OCI-LY3 (cell line): ENCODE results near the gene AUTS2.

Experiments used
- H2AFZ ChIP-seq: fragments of 200-600, 300-600 bp; shearing (Covaris generic); 2 replicates; pipeline ENCODE4 v1.6.0; 2014; ENCODE audit warnings: antibody characterized with exemption, low read depth, low read length
- H3K27ac ChIP-seq: fragments of 200-600, 300-600 bp; sonication (generic); 2 replicates; pipeline ENCODE4 v1.5.1; 2014; ENCODE audit warnings: mild to moderate bottlenecking, low read length, moderate library complexity, mixed read lengths
- H3K27me3 ChIP-seq: fragments of 200-600, 300-600 bp; sonication (generic); 2 replicates; pipeline ENCODE4 v1.6.1; 2014; ENCODE audit warnings: low read depth, low read length, mixed read lengths
- H3K36me3 ChIP-seq: fragments of 200-600, 300-600 bp; sonication (generic); replicated peaks from 2 replicates; pipeline ENCODE3; 2014; ENCODE audit warnings: low read depth, low read length, mixed read lengths
- H3K4me1 ChIP-seq: fragments of 300-600, 200-600 bp; sonication (generic); 2 replicates; pipeline ENCODE4 v1.6.1; 2014; ENCODE audit warnings: low read length, mixed read lengths
- H3K4me2 ChIP-seq: fragments of 200-600, 300-600 bp; sonication (generic); 2 replicates; pipeline ENCODE4 v1.6.1; 2014; ENCODE audit warnings: low read length, mixed read lengths
- H3K4me3 ChIP-seq: fragments of 300-600, 200-600 bp; sonication (generic); 2 replicates; pipeline ENCODE4 v1.5.1; 2014; ENCODE audit warnings: antibody characterized with exemption, mild to moderate bottlenecking, low read length, moderate library complexity
- H3K79me2 ChIP-seq: fragments of 300-600, 200-600 bp; shearing (Covaris generic); 2 replicates; pipeline ENCODE4 v1.6.1; 2014; ENCODE audit warnings: mild to moderate bottlenecking, low read length, mixed read lengths
- H3K9ac ChIP-seq: fragments of 300-600, 200-600 bp; shearing (Covaris generic); 2 replicates; pipeline ENCODE4 v1.6.0; 2014; ENCODE audit warnings: mild to moderate bottlenecking, low read length, moderate library complexity
- H3K9me3 ChIP-seq: fragments of 200-600, 300-600 bp; shearing (Covaris generic); 2 replicates; pipeline ENCODE4 v1.6.1; 2014; ENCODE audit warnings: low read length, mixed read lengths; ENCODE audit not compliant: insufficient read depth
- H4K20me1 ChIP-seq: fragments of 200-600, 300-600 bp; sonication (generic); 2 replicates; pipeline ENCODE4 v1.6.1; 2016; ENCODE audit warnings: low read length, mixed read lengths; ENCODE audit not compliant: insufficient read depth
- EZH2phosphoT487 ChIP-seq: fragments of 200-600 bp; shearing (Covaris generic); IDR thresholded peaks from 2 replicates; pipeline ENCODE4 v1.6.1; 2018; ENCODE audit warnings: antibody characterized with exemption, mixed run types, low read depth
- TF ChIP-seq, protein P1 (sequence below): fragments of 200-600, 300-600 bp; sonication (generic); IDR thresholded peaks from 2 replicates; pipeline ENCODE4 v1.5.1; 2014; ENCODE audit warnings: antibody characterized with exemption, low read length, low read depth

The AUTS2 gene

DNA sequence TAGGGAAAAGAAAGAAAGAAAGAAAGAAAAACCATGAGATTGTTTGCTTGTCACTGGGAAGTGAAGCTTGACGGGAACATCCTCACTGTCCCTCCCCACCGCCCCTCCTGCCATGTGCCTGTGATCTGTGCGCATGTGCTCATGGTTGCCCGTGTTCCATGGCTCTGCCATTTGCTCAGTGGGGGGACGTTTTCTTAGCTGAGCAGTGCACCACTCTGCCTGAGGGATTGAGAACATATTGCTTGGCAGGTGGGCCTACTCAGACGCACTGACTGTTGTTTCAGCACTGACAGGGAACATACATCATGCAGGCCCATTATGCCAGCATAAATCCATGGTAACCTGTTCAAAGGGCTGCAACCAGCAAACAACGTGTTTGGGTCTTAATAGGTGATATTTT, 785.7 kb downstream of the AUTS2 start:
- H3K36me3 ChIP-seq, result no peaks in the 10 kb centered on the region
- H3K27me3 ChIP-seq, result no peaks in the 10 kb centered on the region
- no peaks in the 10 kb centered on the region for H3K79me2 ChIP-seq
- no peak overlapping the region for H3K4me3 ChIP-seq
- no peak overlapping the region for H2AFZ ChIP-seq
- no peaks in the 10 kb centered on the region for H4K20me1 ChIP-seq
- H3K9ac ChIP-seq, result no peak overlapping the region
- H3K4me1 ChIP-seq, result no peaks in the 10 kb centered on the region
- no peak overlapping the region for H3K4me2 ChIP-seq
- no peak overlapping the region for H3K27ac ChIP-seq
- H3K9me3 ChIP-seq, result no peaks in the 10 kb centered on the region
- TF ChIP-seq EZH2phosphoT487, result no peak
- TF ChIP-seq, protein P1, sequence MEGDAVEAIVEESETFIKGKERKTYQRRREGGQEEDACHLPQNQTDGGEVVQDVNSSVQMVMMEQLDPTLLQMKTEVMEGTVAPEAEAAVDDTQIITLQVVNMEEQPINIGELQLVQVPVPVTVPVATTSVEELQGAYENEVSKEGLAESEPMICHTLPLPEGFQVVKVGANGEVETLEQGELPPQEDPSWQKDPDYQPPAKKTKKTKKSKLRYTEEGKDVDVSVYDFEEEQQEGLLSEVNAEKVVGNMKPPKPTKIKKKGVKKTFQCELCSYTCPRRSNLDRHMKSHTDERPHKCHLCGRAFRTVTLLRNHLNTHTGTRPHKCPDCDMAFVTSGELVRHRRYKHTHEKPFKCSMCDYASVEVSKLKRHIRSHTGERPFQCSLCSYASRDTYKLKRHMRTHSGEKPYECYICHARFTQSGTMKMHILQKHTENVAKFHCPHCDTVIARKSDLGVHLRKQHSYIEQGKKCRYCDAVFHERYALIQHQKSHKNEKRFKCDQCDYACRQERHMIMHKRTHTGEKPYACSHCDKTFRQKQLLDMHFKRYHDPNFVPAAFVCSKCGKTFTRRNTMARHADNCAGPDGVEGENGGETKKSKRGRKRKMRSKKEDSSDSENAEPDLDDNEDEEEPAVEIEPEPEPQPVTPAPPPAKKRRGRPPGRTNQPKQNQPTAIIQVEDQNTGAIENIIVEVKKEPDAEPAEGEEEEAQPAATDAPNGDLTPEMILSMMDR, result no peak

GRCh38 chr7:70384891-70385290, 786.6 kb downstream of the AUTS2 start:
- H2AFZ ChIP-seq, result no peak overlapping the region
- no peak overlapping the region for H3K27ac ChIP-seq
- H3K9ac ChIP-seq, result no peak overlapping the region
- no peaks in the 10 kb centered on the region for H3K4me1 ChIP-seq
- no peak overlapping the region for H3K4me2 ChIP-seq
- no peak overlapping the region for H3K4me3 ChIP-seq
- no peaks in the 10 kb centered on the region for H3K9me3 ChIP-seq
- TF ChIP-seq, protein P1, result no peak
- no peak for TF ChIP-seq EZH2phosphoT487
- H3K79me2 ChIP-seq, result no peaks in the 10 kb centered on the region
- no peaks in the 10 kb centered on the region for H3K27me3 ChIP-seq
- no peaks in the 10 kb centered on the region for H4K20me1 ChIP-seq
- H3K36me3 ChIP-seq, result no peaks in the 10 kb centered on the region

DNA sequence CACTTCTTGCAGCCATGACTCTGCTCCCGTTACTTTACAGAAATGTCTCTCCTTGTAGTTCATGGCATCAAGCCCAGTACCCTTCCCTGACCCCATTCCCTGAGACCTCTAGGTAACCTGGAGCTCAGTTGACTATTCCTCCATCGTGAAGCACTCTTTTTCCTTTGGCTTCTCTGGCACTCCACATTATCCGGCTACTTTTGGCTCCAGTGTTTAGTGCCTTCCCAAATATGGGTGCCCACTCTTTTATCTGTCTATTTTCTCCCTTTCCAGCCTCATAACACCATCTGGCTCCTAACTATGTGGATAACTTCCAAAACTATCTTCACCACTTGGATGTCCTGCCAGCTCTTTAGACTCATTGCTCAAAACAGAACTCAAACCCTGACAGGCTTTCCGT, 788.9 kb downstream of the AUTS2 start:
- Histone ChIP-seq H3K27ac (no peak overlapping the region), H3K79me2 (no peaks in the 10 kb centered on the region), H4K20me1 (no peaks in the 10 kb centered on the region), H3K4me3 (no peak overlapping the region), H3K4me2 (no peak overlapping the region), H3K9ac (no peak overlapping the region), H3K4me1 (no peaks in the 10 kb centered on the region), H2AFZ (no peak overlapping the region), H3K9me3 (no peaks in the 10 kb centered on the region), H3K27me3 (no peaks in the 10 kb centered on the region), H3K36me3 (no peaks in the 10 kb centered on the region)
- TF ChIP-seq, protein P1, result no peak
- no peak for TF ChIP-seq EZH2phosphoT487

DNA sequence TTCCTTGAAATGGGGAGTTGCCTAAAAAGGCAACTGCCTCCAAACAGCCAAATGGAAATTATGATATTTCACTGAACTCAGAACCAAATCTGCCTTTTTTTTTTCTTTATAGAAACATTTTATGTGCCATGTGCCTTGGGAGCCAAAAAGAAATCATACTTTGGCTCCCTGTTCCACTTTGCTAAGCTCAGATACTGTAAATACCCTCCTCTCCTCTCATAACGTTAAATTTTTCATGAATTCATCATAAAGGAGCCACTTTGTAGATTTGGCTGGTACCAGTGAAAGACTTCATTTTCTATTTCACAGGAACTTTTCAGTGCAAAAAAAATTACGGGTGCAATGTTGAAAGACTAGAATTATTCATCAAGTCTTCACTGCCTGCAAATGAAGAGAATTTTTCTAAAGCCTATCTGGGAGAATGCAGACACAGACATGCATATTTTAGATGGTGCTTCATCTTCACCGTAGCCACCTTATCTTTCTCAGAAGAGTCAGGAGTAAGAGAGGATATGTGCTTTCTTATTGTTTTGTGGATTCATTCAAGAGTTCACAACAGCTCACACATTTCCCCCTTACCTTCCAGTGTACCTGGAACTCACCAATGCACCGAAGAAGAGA, 791.4 kb downstream of the AUTS2 start:
- no peak overlapping the region for H3K4me2 ChIP-seq
- no peak for TF ChIP-seq EZH2phosphoT487
- TF ChIP-seq, protein P1, result no peak
- no peak overlapping the region for H3K27ac ChIP-seq
- H3K4me3 ChIP-seq, result no peak overlapping the region
- no peak overlapping the region for H3K9ac ChIP-seq
- H3K79me2 ChIP-seq, result no peaks in the 10 kb centered on the region
- no peaks in the 10 kb centered on the region for H3K27me3 ChIP-seq
- no peaks in the 10 kb centered on the region for H3K9me3 ChIP-seq
- no peak overlapping the region for H2AFZ ChIP-seq
- H3K36me3 ChIP-seq, result no peaks in the 10 kb centered on the region
- no peaks in the 10 kb centered on the region for H4K20me1 ChIP-seq
- H3K4me1 ChIP-seq, result no peaks in the 10 kb centered on the region
